T-cell (primary cell): Measurements from ENCODE around the gene CHST6. TPM values are rescaled to one million over a fixed set of nuclear protein-coding genes. Genes with fewer than 3 reads are reported as not detected.
"Not testable (repeated sequence)": the region's sequence is repeated elsewhere in the genome, so short reads cannot be mapped to it uniquely, and the experiment has no call there.

Experiments
- ATAC-seq, 4 experiments: fragments of 200-7000 bp in 3 of 4; fragments of 150-1000 bp in 1 of 4; cut with Tn5 transposase; replicated peaks in 1 of 4; 1 replicate in 3 of 4; 2 replicates in 1 of 4; pipeline ENCODE4 v1.10.0; 2021; ENCODE audit warnings: moderate library complexity in 3 of 4, mild to moderate bottlenecking in 2 of 4, moderate number of reproducible peaks in 1 of 4
- CTCF ChIA-PET, 2 donors: fragments of 300-600 bp; sonication (Branson Sonifier 250); formaldehyde crosslinking; loops; one replicate each; lab custom pipeline; 2022; ENCODE audit warnings: antibody characterized with exemption in 2 of 2; lab: Charles Lee
- POLR2A ChIA-PET, 2 donors: fragments of 300-600 bp; sonication (Branson Sonifier 250); formaldehyde crosslinking; loops; one replicate each; lab custom pipeline; 2022; ENCODE audit warnings: antibody characterized with exemption in 2 of 2; lab: Charles Lee
- DNase-seq, 35 experiments: peaks; one replicate each; pipeline versions ENCODE4 v3.0.0 to v3.0.0-alpha.2; 2013 to 2023
- H3K27ac ChIP-seq: one replicate; pipeline ENCODE4 v1.5.1; 2013; ENCODE audit warnings: low read length
- H3K27me3 ChIP-seq, 2 experiments: replicated peaks in 1 of 2; 1 replicate in 1 of 2; 2 replicates in 1 of 2; pipeline versions ENCODE4 v1.6.1 to v1.7.0; 2013; ENCODE audit warnings: low read length in 1 of 2, mixed read lengths in 1 of 2; ENCODE audit not compliant: control insufficient read depth in 2 of 2, insufficient read depth in 2 of 2; ENCODE audit errors: extremely low read depth in 1 of 2
- H3K36me3 ChIP-seq, 2 donors: 1 replicate in 1 of 2; 2 replicates in 1 of 2; pipeline versions ENCODE4 v1.6.1 to v1.7.0; 2013; ENCODE audit warnings: low read length in 1 of 2; ENCODE audit not compliant: control insufficient read depth in 2 of 2, insufficient read depth in 1 of 2; ENCODE audit errors: extremely low read depth in 1 of 2
- H3K4me1 ChIP-seq, 2 experiments: 1 replicate in 1 of 2; 2 replicates in 1 of 2; pipeline versions ENCODE4 v1.6.1 to v1.7.0; 2013; ENCODE audit warnings: low read length in 2 of 2, mixed read lengths in 1 of 2; ENCODE audit not compliant: insufficient read depth in 2 of 2, control insufficient read depth in 1 of 2; ENCODE audit errors: extremely low read depth in 1 of 2
- H3K4me3 ChIP-seq, 2 donors: 1 replicate in 1 of 2; 2 replicates in 1 of 2; pipeline versions ENCODE4 v1.5.1 to v1.7.0; 2013; ENCODE audit warnings: mild to moderate bottlenecking in 2 of 2, low read length in 1 of 2, moderate library complexity in 1 of 2; ENCODE audit not compliant: control insufficient read depth in 1 of 2; ENCODE audit errors: extremely low read depth in 1 of 2
- H3K9me3 ChIP-seq: 2 replicates; pipeline ENCODE4 v1.7.0; 2013
- H3K27ac Mint-ChIP-seq, 2 donors: one replicate each; pipeline ENCODE4 v1.8.0; 2020 to 2021; ENCODE audit warnings: mild to moderate bottlenecking in 2 of 2, mixed read lengths in 2 of 2
- H3K27me3 Mint-ChIP-seq, 2 donors: one replicate each; pipeline ENCODE4 v1.8.0; 2021 to 2022; ENCODE audit warnings: mixed read lengths in 2 of 2
- H3K36me3 Mint-ChIP-seq: one replicate; pipeline ENCODE4 v1.8.0; 2021; ENCODE audit warnings: mixed read lengths
- H3K4me1 Mint-ChIP-seq, 3 donors: one replicate each; pipeline ENCODE4 v1.8.0; 2020 to 2022; ENCODE audit warnings: mixed read lengths in 3 of 3, mild to moderate bottlenecking in 1 of 3
- H3K4me3 Mint-ChIP-seq, 3 donors: one replicate each; pipeline ENCODE4 v1.8.0; 2020 to 2022; ENCODE audit warnings: mild to moderate bottlenecking in 3 of 3, mixed read lengths in 3 of 3, moderate library complexity in 3 of 3
- H3K9me3 Mint-ChIP-seq, 3 donors: one replicate each; pipeline ENCODE4 v1.8.0; 2020 to 2022; ENCODE audit warnings: mixed read lengths in 3 of 3
- WGBS: methylation state at CpG from one replicate; pipeline ENCODE4 v1.1.5; 2013; ENCODE audit warnings: missing lambda C conversion rate; ENCODE audit not compliant: insufficient coverage; 5-methylcytosine and 5-hydroxymethylcytosine counted together
- total RNA-seq, 35 experiments: library from RNA in 6 of 35; stranded (reverse) in 6 of 35; fragments of 120-200 nt in 1 of 35; gene quantifications; one replicate each; pipeline versions ENCODE4 v1.2.1 to v1.2.4 and lab custom pipeline; 2013 to 2026

The CHST6 gene
- total RNA-seq, 5 donors from 2014 or later (not counting 1 experiment from before 2014, with no cell fraction given): 0.15 to 0.16 TPM; not detected in 3

DNA sequence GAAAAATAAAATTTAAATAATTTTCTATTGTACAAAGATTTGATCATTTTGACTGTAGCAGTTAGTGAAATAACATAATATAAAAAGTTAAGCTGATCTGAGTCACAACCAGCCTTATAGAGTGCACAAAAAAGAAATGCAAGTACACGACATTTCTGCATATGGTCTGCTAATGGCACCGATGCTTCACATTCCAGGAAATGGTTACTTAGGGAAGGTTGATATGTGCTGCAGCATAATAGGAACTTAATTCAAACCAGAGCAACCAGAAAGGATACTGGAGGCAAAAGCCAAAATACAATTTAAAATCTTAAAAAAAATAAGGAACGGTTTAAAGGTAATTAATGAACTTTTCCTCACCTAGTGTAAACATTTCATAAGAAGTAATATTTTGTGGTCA lies 51.9 kb downstream of the CHST6 start:
- no peak for DNase-seq
- Mint-ChIP-seq H3K4me3 (no peak overlapping the region), H3K27me3 (no peaks in the 10 kb centered on the region), H3K27ac (no peak overlapping the region), H3K36me3 (peaks cover 10% of the 10 kb centered on the region), H3K4me1 (no peaks in the 10 kb centered on the region), H3K9me3 (no peaks in the 10 kb centered on the region)
- Histone ChIP-seq H3K9me3 (no peaks in the 10 kb centered on the region), H3K27ac (no peak overlapping the region), H3K4me1 (no peaks in the 10 kb centered on the region), H3K36me3 (peaks cover 0 to 13% of the 10 kb centered on the region in 2 donors), H3K27me3 (no peaks in the 10 kb centered on the region), H3K4me3 (no peak overlapping the region)
- ChIA-PET POLR2A (no interaction called here), CTCF (no interaction called here)
- no CpG with 5 or more reads among the region's 3 CpGs for WGBS
- ATAC-seq: no peak

GRCh38 chr16:75433732-75434413 lies 61.4 kb downstream of the CHST6 start:
- peak overlapping the region; percentile 91 to 96 (median 95) for H3K4me3 Mint-ChIP-seq
- ATAC-seq (peak; percentile 71 to 80 (median 74)), DNase-seq (peak in 24 of 35 experiments; percentile 60 to 90 (median 70))
- peaks cover 2% of the 10 kb centered on the region for H3K36me3 Mint-ChIP-seq
- 8% methylated on average over 28 of the region's 32 CpGs for WGBS
- peaks cover 0 to 3% (median 0%) of the 10 kb centered on the region in 3 donors for H3K9me3 Mint-ChIP-seq
- Histone ChIP-seq H3K27me3 (no peaks in the 10 kb centered on the region), H3K36me3 (no peaks in the 10 kb centered on the region), H3K4me3 (peak overlapping the region; percentile 98 to 100), H3K27ac (peak overlapping the region; percentile 97), H3K4me1 (peaks cover 10 to 24% of the 10 kb centered on the region in 2 experiments), H3K9me3 (no peaks in the 10 kb centered on the region)
- no peaks in the 10 kb centered on the region for H3K27me3 Mint-ChIP-seq
- peaks cover 41 to 43% (median 42%) of the 10 kb centered on the region in 3 donors for H3K4me1 Mint-ChIP-seq
- peak overlapping the region; percentile 91 to 93 for H3K27ac Mint-ChIP-seq
- CTCF ChIA-PET: interaction anchor here (0.7 to 2.1 kb wide), 19 partner anchors 9 to 236 kb away, joined by 3 to 30 read pairs (median 4); partner anchors contain the start of genes TMEM170A (in 2 of the 2), ADAT1 (in 1 of the 2), KARS1 (in 1 of the 2) and TERF2IP (in 1 of the 2)
- POLR2A ChIA-PET: interaction anchor here (0.5 to 1.7 kb wide), 12 partner anchors 8 to 652 kb away, joined by 3 to 14 read pairs (median 4); partner anchors contain the start of genes ADAT1 (in 1 of the 2), KARS1 (in 1 of the 2), TERF2IP (in 1 of the 2) and TMEM170A (in 1 of the 2)

- H3K4me3 Mint-ChIP-seq: peak within 1 kb of the TSS; percentile 91 to 96 (median 95)
- Histone ChIP-seq H3K36me3 (peaks cover 0 to 2% of the 10 kb centered on the region in 2 donors), H3K4me1 (peaks cover 10 to 24% of the 10 kb centered on the region in 2 experiments), H3K27me3 (no peaks in the 10 kb centered on the region), H3K9me3 (no peaks in the 10 kb centered on the region), H3K4me3 (peak within 1 kb of the TSS; percentile 98 to 100), H3K27ac (peak within 1 kb of the TSS; percentile 97)
- ATAC-seq (peak; percentile 87 to 92 (median 90)), DNase-seq (peak; percentile 90 to 97 (median 94))
- H3K4me1 Mint-ChIP-seq: peaks cover 43 to 48% (median 47%) of the 10 kb centered on the region in 3 donors
- 2% methylated on average over 81 of the region's 85 CpGs for WGBS
- H3K27ac Mint-ChIP-seq: peak within 1 kb of the TSS; percentile 91 to 93
- no peaks in the 10 kb centered on the region for H3K27me3 Mint-ChIP-seq
- ChIA-PET CTCF (interaction anchor here (0.6 to 2.1 kb wide), 19 partner anchors 9 to 235 kb away, joined by 3 to 30 read pairs (median 4); partner anchors contain the start of genes TMEM170A (in 2 of the 2), ADAT1 (in 1 of the 2) and TMEM231 (in 1 of the 2)), POLR2A (interaction anchor here (0.5 to 1.7 kb wide), 12 partner anchors 9 to 448 kb away, joined by 3 to 14 read pairs (median 4); partner anchors contain the start of genes ADAT1 (in 1 of the 2), KARS1 (in 1 of the 2), TERF2IP (in 1 of the 2) and TMEM170A (in 1 of the 2))
- H3K36me3 Mint-ChIP-seq: peaks cover 3% of the 10 kb centered on the region
- peaks cover 0 to 3% (median 0%) of the 10 kb centered on the region in 3 donors for H3K9me3 Mint-ChIP-seq
Observed at GRCh38 chr16:75432828-75433731, 62.2 kb downstream of the CHST6 start, which contains the start of gene CFDP1. CFDP1 (minus strand) TSS chr16:75433503; CDS start chr16:75433352, 151 bp downstream.

GRCh38 chr16:75429621-75430403 lies 65.4 kb downstream of the CHST6 start:
- Mint-ChIP-seq H3K4me1 (peaks cover 52 to 60% (median 60%) of the 10 kb centered on the region in 3 donors), H3K27me3 (no peaks in the 10 kb centered on the region), H3K27ac (no peak overlapping the region), H3K9me3 (no peaks in the 10 kb centered on the region), H3K4me3 (no peak overlapping the region), H3K36me3 (peaks cover 9% of the 10 kb centered on the region)
- CTCF ChIA-PET: interaction anchor here in 1 of 2 donors (0.6 to 0.7 kb wide), 2 partner anchors 43 to 102 kb away, joined by 3 read pairs; no protein-coding TSS in a partner anchor
- peaks cover 0 to 2% of the 10 kb centered on the region in 2 donors for H3K36me3 ChIP-seq
- no peak for ATAC-seq
- H3K4me1 ChIP-seq: peaks cover 10 to 24% of the 10 kb centered on the region in 2 experiments
- no peaks in the 10 kb centered on the region for H3K9me3 ChIP-seq
- POLR2A ChIA-PET: no interaction called here
- no peaks in the 10 kb centered on the region for H3K27me3 ChIP-seq
- DNase-seq: no peak
- H3K27ac ChIP-seq: no peak overlapping the region
- H3K4me3 ChIP-seq: no peak overlapping the region
- WGBS: 100% methylated on average over 4 of the region's 11 CpGs

DNA sequence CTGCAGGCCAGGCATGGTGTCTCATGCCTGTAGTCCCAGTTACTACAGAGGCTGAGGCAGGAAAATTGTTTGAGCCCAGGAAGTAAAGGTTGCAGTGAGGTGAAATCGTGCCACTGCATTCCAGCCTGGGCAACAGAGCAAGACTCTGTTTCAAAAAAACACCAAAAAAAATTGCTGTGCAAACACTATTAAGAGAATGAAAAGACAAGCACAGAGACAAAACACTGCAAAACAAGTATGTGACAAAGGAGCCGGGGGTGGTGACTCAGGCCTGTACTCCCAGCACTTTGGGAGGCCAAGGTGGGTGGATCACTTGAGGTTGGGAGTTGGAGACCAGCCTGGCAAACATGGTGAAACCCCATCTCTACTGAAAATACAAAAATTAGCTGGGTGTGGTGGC lies 68.7 kb downstream of the CHST6 start:
- H3K4me3 ChIP-seq, H3K36me3 Mint-ChIP-seq, H3K27ac Mint-ChIP-seq, H3K4me3 Mint-ChIP-seq, H3K27me3 ChIP-seq, CTCF ChIA-PET, ATAC-seq, H3K27me3 Mint-ChIP-seq, DNase-seq, H3K9me3 ChIP-seq, H3K36me3 ChIP-seq, POLR2A ChIA-PET, H3K9me3 Mint-ChIP-seq, H3K4me1 ChIP-seq, H3K27ac ChIP-seq: not testable (repeated sequence)
- no CpG with 5 or more reads among the region's 2 CpGs for WGBS
- H3K4me1 Mint-ChIP-seq: peaks cover 43 to 50% (median 48%) of the 10 kb centered on the region in 3 donors
